ENCODE data around the gene RNU6-9.

DNA sequence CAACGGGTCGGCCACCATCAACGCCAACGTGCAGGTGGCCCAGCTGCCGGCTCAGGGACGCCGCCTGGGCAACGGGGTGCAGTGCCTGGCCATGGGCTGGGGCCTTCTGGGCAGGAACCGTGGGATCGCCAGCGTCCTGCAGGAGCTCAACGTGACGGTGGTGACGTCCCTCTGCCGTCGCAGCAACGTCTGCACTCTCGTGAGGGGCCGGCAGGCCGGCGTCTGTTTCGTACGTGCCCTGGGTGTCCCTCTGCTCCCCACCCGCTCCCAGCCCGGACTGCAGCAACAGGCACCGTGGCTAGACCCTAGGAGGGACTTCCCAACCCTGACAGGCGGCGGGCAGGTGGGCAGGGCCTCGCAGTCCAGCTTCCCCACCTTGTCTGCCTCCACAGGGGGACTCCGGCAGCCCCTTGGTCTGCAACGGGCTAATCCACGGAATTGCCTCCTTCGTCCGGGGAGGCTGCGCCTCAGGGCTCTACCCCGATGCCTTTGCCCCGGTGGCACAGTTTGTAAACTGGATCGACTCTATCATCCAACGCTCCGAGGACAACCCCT lies 37.6 kb upstream of the RNU6-9 start:
- TF ChIP-seq, protein P1, sequence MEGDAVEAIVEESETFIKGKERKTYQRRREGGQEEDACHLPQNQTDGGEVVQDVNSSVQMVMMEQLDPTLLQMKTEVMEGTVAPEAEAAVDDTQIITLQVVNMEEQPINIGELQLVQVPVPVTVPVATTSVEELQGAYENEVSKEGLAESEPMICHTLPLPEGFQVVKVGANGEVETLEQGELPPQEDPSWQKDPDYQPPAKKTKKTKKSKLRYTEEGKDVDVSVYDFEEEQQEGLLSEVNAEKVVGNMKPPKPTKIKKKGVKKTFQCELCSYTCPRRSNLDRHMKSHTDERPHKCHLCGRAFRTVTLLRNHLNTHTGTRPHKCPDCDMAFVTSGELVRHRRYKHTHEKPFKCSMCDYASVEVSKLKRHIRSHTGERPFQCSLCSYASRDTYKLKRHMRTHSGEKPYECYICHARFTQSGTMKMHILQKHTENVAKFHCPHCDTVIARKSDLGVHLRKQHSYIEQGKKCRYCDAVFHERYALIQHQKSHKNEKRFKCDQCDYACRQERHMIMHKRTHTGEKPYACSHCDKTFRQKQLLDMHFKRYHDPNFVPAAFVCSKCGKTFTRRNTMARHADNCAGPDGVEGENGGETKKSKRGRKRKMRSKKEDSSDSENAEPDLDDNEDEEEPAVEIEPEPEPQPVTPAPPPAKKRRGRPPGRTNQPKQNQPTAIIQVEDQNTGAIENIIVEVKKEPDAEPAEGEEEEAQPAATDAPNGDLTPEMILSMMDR (IDR thresholded peaks at IDR 0.05) = no peak
- TF ChIP-seq POLR2A (IDR thresholded peaks at IDR 0.05) = no peak
